ENCODE data around the gene CLDN3.

CLDN3 gene

DNA sequence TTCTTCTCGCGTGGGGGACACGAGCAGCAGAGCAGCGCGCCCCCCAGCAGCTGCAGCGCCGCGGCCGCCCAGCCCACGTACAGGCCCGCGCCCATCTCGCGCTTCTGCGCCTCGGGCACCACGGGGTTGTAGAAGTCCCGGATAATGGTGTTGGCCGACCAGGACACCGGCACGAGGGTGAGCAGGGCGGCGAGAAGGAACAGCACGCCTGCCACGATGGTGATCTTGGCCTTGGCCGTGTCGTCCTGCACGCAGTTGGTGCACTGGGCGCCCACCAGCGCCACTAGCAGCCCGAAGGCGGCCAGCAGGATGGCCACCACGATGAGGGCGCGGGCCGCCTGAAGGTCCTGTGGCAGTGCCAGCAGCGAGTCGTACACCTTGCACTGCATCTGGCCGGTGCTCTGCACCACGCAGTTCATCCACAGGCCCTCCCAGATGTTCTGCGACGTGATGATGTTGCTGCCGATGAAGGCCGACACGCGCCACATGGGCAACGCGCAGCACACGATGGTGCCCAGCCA is 529 bp downstream of the CLDN3 start:
- H3K4me3 ChIP-seq (replicated peaks; ENCODE audit: low read depth, low read length) = no peak overlapping the region
- DNase-seq (ENCODE audit: low read depth) = no peak
- TF ChIP-seq, protein P1, sequence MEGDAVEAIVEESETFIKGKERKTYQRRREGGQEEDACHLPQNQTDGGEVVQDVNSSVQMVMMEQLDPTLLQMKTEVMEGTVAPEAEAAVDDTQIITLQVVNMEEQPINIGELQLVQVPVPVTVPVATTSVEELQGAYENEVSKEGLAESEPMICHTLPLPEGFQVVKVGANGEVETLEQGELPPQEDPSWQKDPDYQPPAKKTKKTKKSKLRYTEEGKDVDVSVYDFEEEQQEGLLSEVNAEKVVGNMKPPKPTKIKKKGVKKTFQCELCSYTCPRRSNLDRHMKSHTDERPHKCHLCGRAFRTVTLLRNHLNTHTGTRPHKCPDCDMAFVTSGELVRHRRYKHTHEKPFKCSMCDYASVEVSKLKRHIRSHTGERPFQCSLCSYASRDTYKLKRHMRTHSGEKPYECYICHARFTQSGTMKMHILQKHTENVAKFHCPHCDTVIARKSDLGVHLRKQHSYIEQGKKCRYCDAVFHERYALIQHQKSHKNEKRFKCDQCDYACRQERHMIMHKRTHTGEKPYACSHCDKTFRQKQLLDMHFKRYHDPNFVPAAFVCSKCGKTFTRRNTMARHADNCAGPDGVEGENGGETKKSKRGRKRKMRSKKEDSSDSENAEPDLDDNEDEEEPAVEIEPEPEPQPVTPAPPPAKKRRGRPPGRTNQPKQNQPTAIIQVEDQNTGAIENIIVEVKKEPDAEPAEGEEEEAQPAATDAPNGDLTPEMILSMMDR (IDR thresholded peaks at IDR 0.05; ENCODE audit: low read length, missing control alignments) = no peak

DNA sequence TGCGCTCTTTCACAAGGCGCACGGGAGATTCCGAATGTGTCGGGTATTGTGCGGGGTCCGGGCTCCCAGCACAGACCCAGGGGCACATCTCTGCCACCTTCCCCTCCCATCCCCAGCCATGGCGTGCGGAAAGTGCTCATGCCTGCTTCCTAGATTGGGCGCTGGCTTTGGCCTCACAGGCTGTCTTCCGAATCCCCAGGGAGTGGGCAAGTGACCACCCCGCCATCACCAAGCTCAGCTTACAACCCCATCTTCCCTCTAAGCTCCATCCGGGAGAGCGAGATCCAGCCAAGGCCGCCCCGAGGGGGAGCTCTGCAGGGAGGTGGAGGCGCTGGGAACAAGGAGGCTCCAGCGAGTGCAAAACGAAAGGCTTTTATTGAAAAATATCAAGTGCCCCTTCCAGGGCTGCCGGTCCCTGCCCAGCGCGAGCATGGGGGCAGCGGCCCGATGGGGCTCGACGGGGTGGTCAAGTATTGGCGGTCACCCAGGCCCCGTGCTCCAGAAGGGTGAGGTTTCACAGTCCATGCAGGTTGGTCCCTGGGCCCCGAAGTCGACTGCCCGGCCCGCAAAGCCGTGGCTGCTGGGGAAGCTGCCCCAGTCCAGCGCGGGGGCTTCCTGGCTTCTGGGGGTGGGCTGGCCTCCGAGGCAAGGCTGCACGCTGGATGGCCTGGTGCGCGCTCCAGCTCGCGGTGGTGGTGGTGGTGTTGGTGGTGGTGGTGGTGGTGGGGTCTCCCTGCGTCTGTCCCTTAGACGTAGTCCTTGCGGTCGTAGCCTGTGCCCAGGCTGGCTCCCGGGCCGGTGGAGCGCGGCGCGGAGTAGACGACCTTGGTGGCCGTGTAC is 1.2 kb downstream of the CLDN3 start:
- H3K4me3 ChIP-seq (replicated peaks; ENCODE audit: low read depth, low read length) = no peak overlapping the region
- TF ChIP-seq, protein P1 (IDR thresholded peaks at IDR 0.05; ENCODE audit: low read length, missing control alignments) = no peak
- DNase-seq (ENCODE audit: low read depth) = no peak

DNA sequence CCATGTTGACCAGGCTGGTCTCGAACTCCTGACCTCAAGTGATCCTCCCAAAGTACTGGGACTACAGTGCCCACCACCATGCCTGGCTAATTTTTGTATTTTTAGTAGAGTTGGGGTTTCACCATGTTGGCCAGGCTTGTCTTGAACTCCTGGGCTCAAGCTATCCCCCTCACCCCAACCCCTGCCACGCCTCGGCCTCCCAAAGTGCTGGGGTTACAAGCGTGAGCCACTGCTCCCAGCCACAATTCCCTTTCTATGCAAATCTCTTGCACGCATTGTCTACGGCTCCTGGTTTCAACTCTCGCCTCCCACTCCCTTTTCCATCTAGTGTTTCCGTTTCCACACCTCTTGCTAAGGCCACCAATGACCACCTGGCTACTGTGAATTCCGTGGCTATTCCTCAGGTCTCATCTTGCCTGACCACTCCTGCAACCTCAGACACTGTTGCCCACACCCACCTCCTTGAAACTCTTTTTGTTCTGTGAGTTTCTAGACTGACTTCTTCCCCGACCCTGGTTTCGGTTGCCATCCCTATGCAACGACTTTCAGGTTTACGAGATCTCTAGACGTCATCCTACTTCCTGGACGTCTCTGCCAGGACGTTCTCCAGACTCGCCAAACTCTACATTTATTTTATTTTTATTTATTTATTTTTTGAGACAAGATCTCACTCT is 3.4 kb downstream of the CLDN3 start:
- no peak for DNase-seq (ENCODE audit: low read depth)
- no peak overlapping the region for H3K4me3 ChIP-seq (replicated peaks; ENCODE audit: low read depth, low read length)
- TF ChIP-seq, protein P1 (IDR thresholded peaks at IDR 0.05; ENCODE audit: low read length, missing control alignments) = no peak

DNA sequence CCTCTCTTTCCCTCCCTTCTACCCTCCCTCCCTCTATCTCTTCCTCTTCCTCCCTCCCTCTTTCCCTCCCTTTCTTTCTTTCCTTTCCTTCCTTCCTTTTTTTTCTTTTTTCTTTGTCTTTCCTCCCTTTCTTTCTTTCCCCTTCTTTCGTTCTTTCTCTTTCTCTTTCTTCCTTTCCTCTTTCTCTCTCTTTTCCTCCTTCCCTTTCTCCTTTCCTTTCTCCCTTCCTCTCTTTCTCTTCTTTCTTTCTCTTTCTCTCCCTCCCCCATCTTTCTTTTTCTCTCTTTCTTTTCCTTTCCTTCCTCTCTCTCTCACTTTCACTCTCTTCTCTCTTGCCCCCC is 7.4 kb downstream of the CLDN3 start:
- no peak for DNase-seq (ENCODE audit: low read depth)
- TF ChIP-seq, protein P1 (IDR thresholded peaks at IDR 0.05; ENCODE audit: low read length, missing control alignments) = no peak
- H3K4me3 ChIP-seq (replicated peaks; ENCODE audit: low read depth, low read length) = no peak overlapping the region

DNA sequence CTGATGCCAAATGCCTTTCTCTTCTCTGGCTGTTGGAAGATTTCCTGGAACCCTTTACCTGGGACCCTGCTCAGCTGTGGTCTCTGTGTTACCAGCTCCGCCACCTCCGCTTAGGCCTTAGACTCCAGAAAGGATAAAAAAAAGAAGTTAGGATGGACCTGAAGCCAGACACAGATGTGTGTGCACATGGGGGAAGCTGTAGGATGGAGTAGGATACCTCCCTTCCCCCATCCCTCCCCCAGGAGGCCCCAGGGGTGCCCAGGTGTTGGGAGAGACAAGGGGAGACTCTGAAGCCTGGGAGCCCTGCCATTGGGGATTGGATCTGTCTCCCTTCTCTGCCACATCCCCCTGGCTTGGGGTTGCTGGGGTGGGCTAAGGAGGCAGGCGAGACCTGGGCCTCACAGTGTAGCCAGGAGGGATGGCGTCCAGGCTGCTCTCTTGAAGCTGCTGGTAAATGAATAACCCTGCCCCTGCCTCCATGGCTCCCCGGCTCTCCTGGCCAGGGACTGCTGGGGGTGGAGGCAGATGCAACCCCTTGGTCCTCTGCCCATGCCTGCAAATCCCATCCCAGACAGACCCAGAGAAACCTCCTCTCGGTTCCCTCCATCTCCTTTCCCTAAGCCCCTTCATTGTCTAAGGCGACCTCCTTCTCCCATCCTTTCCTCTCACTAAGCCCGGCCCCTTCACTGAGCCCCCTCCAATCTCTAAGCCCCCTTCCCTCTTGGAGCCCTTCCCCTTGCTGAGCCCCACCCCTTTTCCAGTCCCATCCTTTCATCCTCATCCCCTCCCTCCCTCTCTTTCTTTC is 8.0 kb downstream of the CLDN3 start:
- H3K4me3 ChIP-seq (replicated peaks; ENCODE audit: low read depth, low read length) = no peak overlapping the region
- TF ChIP-seq, protein P1 (IDR thresholded peaks at IDR 0.05; ENCODE audit: low read length, missing control alignments) = no peak
- no peak for DNase-seq (ENCODE audit: low read depth)

DNA sequence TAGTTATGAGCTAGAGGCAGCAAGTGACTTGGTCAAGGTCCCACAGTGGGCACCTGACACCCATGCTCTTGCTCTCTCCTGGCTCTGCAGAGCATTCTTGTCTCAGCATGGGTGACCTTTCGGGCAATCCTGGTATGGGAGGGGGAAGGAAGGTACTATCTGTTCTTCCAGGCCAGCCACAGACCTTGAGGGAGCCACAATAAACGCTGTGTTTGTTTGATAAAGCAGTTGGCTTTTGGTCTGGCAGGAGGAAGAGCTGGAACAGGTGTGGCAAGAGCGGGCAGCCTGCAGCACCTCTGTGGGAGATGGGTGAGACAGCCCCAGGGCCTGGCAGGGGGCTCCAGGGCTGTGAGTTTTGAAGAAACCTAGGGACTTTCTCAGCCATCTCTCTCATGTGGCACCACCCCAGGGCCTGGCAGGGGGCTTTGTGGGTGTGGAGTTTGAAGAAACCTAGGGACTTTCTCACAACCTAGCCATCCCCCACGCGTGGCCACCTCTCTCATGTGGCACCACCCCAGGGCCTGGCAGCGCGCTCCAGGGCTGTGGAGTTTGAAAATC is 11.4 kb downstream of the CLDN3 start:
- no peak overlapping the region for H3K4me3 ChIP-seq (replicated peaks; ENCODE audit: low read depth, low read length)
- TF ChIP-seq, protein P1 (IDR thresholded peaks at IDR 0.05; ENCODE audit: low read length, missing control alignments) = no peak
- DNase-seq (ENCODE audit: low read depth) = no peak
